Heart right ventricle (tissue), 16 donors: ENCODE data around the gene RIPOR2. TPM values are rescaled to one million over a fixed set of nuclear protein-coding genes. Genes with fewer than 3 reads are reported as not detected.
A peak's percentile ranks its signal among the peaks of the same experiment; 100 is the strongest.
"Not testable (repeated sequence)": the region's sequence is repeated elsewhere in the genome, so short reads cannot be mapped to it uniquely, and the experiment has no call there.

Experiments
- ATAC-seq, 8 donors: fragments of 200-7000 bp; cut with Tn5 transposase; one replicate each; pipeline ENCODE4 v1.9.1; 2020; ENCODE audit warnings: mild to moderate bottlenecking in 8 of 8, moderate library complexity in 8 of 8, moderate number of reproducible peaks in 1 of 8
- DNase-seq, 2 donors: peaks; one replicate each; pipeline ENCODE4 v3.0.0-alpha.2; 2020
- H3K27ac ChIP-seq, 10 donors: fragments of 200-600 bp; sonication (generic) in 2 of 10; one replicate each; pipeline versions ENCODE4 v1.5.0 to v1.8.0; 2020 to 2022; ENCODE audit warnings: mild to moderate bottlenecking in 3 of 10
- H3K27me3 ChIP-seq, 7 donors: fragments of 200-600 bp; one replicate each; pipeline ENCODE4 v1.8.0; 2021 to 2022; ENCODE audit warnings: mild to moderate bottlenecking in 2 of 7
- H3K36me3 ChIP-seq, 9 donors: fragments of 200-600 bp; sonication (generic) in 1 of 9; one replicate each; pipeline versions ENCODE4 v1.5.0 to v1.8.0; 2020 to 2022; ENCODE audit warnings: mild to moderate bottlenecking in 2 of 9
- H3K4me1 ChIP-seq, 9 donors: fragments of 200-600 bp; sonication (generic) in 1 of 9; one replicate each; pipeline versions ENCODE4 v1.5.0 to v1.8.0; 2020 to 2022; ENCODE audit warnings: mild to moderate bottlenecking in 4 of 9
- H3K4me3 ChIP-seq, 10 donors: fragments of 200-600 bp; sonication (generic) in 2 of 10; one replicate each; pipeline versions ENCODE4 v1.5.0 to v1.8.0; 2020 to 2022; ENCODE audit warnings: mild to moderate bottlenecking in 7 of 10, moderate library complexity in 2 of 10
- H3K9me3 ChIP-seq, 11 donors: fragments of 200-600 bp in 10 of 11; sonication (generic) in 2 of 11; one replicate each; pipeline versions ENCODE4 v1.5.0 to v1.8.0; 2013 to 2022; ENCODE audit warnings: mild to moderate bottlenecking in 2 of 11, control low read depth in 1 of 11, moderate library complexity in 1 of 11
- WGBS, 2 donors: extraction: QIAGEN DNeasy Blood & Tissue Kit; methylation state at CpG; one replicate each; pipeline ENCODE4 v1.1.7; 2013; ENCODE audit warnings: inconsistent platforms in 1 of 2; 5-methylcytosine and 5-hydroxymethylcytosine counted together
- intact Hi-C, 10 donors: fragments of 100-400 bp; cut with DNase I; formaldehyde crosslinking; loops; one replicate each; pipeline versions ENCODE4 v1.11.1 to v1.14.2; 2022
- polyA plus RNA-seq, 2 donors: library from polyadenylated mRNA; stranded (reverse); fragments of 200-250 nt; gene quantifications; one replicate each; pipeline ENCODE4 v1.2.3, GENCODE V29; 2013
- total RNA-seq, 10 donors: library from RNA; stranded (reverse); fragmentation: NEBNext Ultra II Directional in 3 of 10; extraction: Animal tissue kit (Norgen Biotek cat#: 25700) in 3 of 10; gene quantifications; one replicate each; pipeline versions ENCODE4 v1.2.1 to v1.2.4, GENCODE V29; 2021 to 2023
- TF ChIP-seq, protein P1 (sequence below), 9 donors: fragments of 200-600 bp; sonication (generic) in 2 of 9; IDR thresholded peaks; one replicate each; pipeline versions ENCODE4 v1.5.0 to v1.8.0; 2021 to 2022; ENCODE audit warnings: antibody characterized with exemption in 9 of 9, mild to moderate bottlenecking in 5 of 9, moderate library complexity in 1 of 9
- donor health status: Arrhythmogenic right ventricular cardiomyopathy.
- donor health status: ischemic (EF 13 %, LVEDD 7.1; RV severe dilation, severe dysfunction).
- donor health status: healthy with polysubstance abuse.
- donor health status: DM: no; HTN: yes; CAD: no.
- donor health status: DM: no; HTN: no; CAD: no.
- donor health status: ischemic (EF 25% LVEDD 6.9; RV normal size, moderate dysfunction).
- donor health status: ischemic (EF 25% LVEDD 5.7; RV mildly dilated, moderate dysfunction).
- donor health status: healthy.
- donor health status: DM: yes; HTN: yes; CAD: no.
- donor health status: Ischemic cardiomyopathy.
- donor health status: ischemic (EF 35%, LVEDD 5.7; RV mildly dilated, moderate dysfunction).
- donor health status: nonischemic (EF 11% LVEDD 7.7; RV severe dilation, severe dysfunction).
- donor health status: DM: yes; HTN: yes; CAD: no.
- donor health status: PGD.
- donor health status: ischemic (EF 29% LVEDD 5.4; RV normal size, mild dysfunction).
- donor health status: nonischemic (EF 23%, LVEDD 6.1; RV moderate dilation, normal function).

Gene RIPOR2
- total and polyA plus RNA-seq, 12 donors, result 1.2 to 14.5 (median 3.6) TPM

DNA sequence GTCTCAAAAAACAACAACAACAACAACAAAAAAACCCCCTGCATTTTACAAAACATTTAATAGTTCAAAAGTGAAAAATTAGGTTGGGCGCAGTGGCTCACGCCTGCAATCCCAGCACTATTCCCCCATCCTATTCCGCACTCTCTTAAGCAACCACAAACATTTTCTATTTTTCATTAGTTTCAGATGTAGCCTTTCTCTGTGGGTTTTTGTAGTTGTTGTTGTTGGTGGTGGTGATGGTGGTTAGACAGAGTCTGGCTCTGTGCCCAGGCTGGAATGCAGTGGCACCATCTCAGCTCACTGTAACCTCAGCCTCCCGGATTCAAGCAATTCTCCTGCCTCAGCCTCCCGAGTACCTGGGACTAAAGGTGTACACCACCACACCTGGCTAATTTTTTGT, 167.4 kb downstream of the RIPOR2 start:
- no peaks in the 10 kb centered on the region for H3K27me3 ChIP-seq
- H3K4me3 ChIP-seq, result no peak overlapping the region
- DNase-seq, result no peak
- TF ChIP-seq, protein P1, sequence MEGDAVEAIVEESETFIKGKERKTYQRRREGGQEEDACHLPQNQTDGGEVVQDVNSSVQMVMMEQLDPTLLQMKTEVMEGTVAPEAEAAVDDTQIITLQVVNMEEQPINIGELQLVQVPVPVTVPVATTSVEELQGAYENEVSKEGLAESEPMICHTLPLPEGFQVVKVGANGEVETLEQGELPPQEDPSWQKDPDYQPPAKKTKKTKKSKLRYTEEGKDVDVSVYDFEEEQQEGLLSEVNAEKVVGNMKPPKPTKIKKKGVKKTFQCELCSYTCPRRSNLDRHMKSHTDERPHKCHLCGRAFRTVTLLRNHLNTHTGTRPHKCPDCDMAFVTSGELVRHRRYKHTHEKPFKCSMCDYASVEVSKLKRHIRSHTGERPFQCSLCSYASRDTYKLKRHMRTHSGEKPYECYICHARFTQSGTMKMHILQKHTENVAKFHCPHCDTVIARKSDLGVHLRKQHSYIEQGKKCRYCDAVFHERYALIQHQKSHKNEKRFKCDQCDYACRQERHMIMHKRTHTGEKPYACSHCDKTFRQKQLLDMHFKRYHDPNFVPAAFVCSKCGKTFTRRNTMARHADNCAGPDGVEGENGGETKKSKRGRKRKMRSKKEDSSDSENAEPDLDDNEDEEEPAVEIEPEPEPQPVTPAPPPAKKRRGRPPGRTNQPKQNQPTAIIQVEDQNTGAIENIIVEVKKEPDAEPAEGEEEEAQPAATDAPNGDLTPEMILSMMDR (IDR thresholded peaks at IDR 0.05), result no peak
- WGBS, 2 donors, result 95% methylated on average over 5 of the region's 5 CpGs
- intact Hi-C loops, result loop anchor here in 6 of 10 donors (5.0 to 10.0 kb wide), 3 partner anchors 184 to 334 kb away; no protein-coding TSS in a partner anchor
- ATAC-seq, result no peak
- no peak overlapping the region for H3K27ac ChIP-seq
- peaks cover 0 to 3% (median 0%) of the 10 kb centered on the region in 9 donors for H3K4me1 ChIP-seq
- H3K36me3 ChIP-seq, result no peaks in the 10 kb centered on the region
- no peaks in the 10 kb centered on the region for H3K9me3 ChIP-seq

DNA sequence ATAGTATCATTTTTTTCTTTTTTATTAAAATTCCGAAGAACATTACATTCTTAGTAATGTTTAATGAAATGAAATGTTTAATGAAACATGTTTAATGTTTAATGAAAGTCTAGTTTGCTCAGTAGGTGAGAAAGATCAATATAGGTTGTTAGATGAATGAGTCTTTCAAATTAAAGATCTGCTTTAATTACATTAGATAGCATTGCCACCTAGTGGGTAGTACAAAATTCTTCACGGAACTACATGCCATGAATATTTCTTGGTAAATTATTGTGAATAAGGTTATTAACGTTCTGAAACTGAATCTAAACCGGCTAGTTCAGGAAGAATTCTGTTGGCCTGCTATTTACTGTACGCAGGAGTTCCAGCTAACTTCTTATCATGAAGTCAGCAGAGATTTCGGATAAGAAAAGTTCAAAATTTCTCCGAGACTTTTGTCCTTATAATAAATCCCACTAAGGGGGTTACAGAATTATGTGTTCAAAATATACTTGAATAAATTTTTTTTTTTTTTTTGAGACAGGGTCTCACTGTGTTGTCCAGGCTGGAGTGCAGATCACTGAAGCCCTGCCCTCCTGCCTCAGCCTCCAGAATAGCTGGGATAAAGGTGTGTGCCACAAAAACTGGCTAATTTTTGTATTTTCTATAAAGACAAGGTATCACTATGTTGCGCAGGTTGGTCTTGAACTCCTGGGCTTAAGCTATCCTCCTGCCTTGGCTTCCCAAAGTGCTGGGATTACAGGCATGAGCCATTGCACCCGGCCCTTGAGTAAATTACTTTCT, 168.9 kb downstream of the RIPOR2 start:
- ATAC-seq (peak in 3 of 8 donors; percentile 39 to 67 (median 52)), DNase-seq (no peak)
- intact Hi-C loops, result loop anchor here in 7 of 10 donors (2.0 to 10.0 kb wide), 4 partner anchors 182 to 332 kb away; no protein-coding TSS in a partner anchor
- 61 to 67% methylated on average over 9 of the region's 9 CpGs for WGBS, 2 donors
- Histone ChIP-seq H3K27me3 (no peaks in the 10 kb centered on the region), H3K9me3 (no peaks in the 10 kb centered on the region), H3K4me1 (peaks cover 0 to 3% (median 0%) of the 10 kb centered on the region in 9 donors), H3K36me3 (no peaks in the 10 kb centered on the region), H3K27ac (no peak overlapping the region), H3K4me3 (no peak overlapping the region)
- TF ChIP-seq, protein P1 (IDR thresholded peaks at IDR 0.05), result peak in 8 of 9 donors; percentile 22 to 60 (median 50)

DNA sequence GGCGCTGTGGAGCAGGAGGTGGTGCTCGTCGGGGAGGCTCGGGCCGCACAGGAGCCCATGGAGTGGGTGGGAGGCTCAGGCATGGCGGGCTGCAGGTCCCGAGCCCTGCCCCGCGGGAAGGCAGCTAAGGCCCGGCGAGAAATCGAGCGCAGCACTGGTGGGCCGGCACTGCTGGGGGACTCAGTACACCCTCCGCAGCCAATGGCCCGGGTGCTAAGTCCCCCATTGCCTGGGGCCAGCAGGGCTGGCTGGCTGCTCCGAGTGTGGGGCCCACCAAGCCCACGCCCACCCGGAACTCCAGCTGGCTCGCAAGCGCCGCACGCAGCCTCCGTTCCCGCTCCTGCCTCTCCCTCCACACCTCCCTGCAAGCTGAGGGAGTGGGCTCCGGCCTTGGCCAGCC, 169.8 kb downstream of the RIPOR2 start:
- not testable (repeated sequence) for H3K36me3 ChIP-seq, H3K27me3 ChIP-seq, DNase-seq, H3K4me1 ChIP-seq, H3K9me3 ChIP-seq, H3K27ac ChIP-seq, ATAC-seq, H3K4me3 ChIP-seq
- intact Hi-C loops, result loop anchor here in 7 of 10 donors (2.0 to 10.0 kb wide), 4 partner anchors 181 to 331 kb away; no protein-coding TSS in a partner anchor
- 95 to 96% methylated on average over 16 to 25 of the region's 26 CpGs for WGBS, 2 donors

DNA sequence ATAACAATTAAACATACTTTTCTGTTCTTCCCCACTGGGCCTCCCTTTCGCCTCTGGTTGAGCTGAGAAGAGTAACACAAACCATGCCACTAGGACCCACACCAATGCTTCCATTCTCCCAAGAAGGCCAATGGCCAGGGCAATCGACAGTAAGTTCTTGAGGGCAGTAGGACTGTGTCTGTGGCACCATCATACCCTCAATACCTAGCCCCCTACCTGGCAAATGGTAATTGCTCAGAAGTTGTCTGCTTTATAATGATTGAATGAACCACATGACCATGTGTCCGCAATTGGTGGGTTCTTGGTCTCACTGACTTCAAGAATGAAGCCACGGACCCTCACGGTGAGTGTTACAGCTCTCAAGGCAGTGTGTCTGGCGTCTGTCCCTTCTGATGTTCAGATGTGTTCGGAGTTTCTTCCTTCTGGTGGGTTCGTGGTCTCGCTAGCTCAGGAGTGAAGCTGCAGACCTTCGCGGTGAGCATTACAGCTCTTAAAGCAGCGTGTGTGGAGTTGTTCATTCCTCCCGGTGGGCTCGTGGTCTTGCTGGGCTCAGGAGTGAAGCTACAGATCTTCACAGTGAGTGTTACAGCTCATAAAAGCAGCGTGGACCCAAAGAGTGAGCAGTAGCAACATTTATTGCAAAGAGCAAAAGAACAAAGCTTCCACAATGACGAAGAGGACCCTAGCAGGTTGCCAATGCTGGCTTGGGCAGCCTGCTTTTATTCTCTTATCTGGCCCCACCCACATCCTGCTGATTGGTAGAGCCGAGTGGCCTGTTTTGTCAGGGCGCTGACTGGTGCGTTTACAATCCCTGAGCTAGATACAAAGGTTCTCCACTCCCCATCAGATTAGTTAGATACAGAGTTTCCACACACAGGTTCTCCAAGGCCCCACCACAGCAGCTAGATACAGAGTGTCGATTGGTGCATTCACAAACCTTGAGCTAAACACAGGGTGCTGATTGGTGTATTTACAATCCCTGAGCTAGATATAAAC, 170.6 kb downstream of the RIPOR2 start:
- not testable (repeated sequence) for ATAC-seq, H3K9me3 ChIP-seq, H3K27me3 ChIP-seq, H3K4me1 ChIP-seq, H3K27ac ChIP-seq, H3K36me3 ChIP-seq, DNase-seq, H3K4me3 ChIP-seq
- 86% methylated on average over 20 of the region's 20 CpGs for WGBS, 2 donors
- intact Hi-C loops, result loop anchor here in 8 of 10 donors (5.0 to 10.0 kb wide), 4 partner anchors 180 to 330 kb away; no protein-coding TSS in a partner anchor

DNA sequence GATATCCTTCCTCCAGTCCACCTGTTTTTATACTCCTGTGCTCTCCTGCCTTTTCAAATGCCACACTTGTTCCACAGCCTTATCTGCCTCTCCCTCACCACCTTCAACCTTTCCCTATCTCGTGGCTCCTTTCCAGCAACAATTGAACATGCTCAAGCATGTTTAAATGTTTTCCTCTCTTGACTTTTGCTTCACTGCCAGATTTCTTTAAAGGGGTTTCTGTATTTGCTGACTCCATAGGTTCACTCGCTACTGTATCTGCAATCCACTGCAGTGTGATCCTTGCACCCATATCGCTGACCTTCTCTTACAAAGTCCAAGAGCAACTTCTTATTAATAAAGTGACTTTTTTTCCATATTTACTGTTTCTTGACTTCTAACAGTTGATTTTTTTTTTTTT, 172.2 kb downstream of the RIPOR2 start:
- TF ChIP-seq, protein P1 (IDR thresholded peaks at IDR 0.05), result no peak

More for the DNA sequence above, 172.2 kb downstream of the RIPOR2 start:
- no peak for DNase-seq
- peaks cover 0 to 3% (median 0%) of the 10 kb centered on the region in 9 donors for H3K4me1 ChIP-seq
- H3K9me3 ChIP-seq, result no peaks in the 10 kb centered on the region
- WGBS, 2 donors, result 43 to 51% methylated on average over 3 of the region's 3 CpGs
- intact Hi-C loops, result loop anchor here in 4 of 10 donors (5.0 to 10.0 kb wide), 4 partner anchors 179 to 329 kb away; no protein-coding TSS in a partner anchor
- no peak for ATAC-seq
- H3K27me3 ChIP-seq, result no peaks in the 10 kb centered on the region
- no peak overlapping the region for H3K4me3 ChIP-seq
- no peak overlapping the region for H3K27ac ChIP-seq
- H3K36me3 ChIP-seq, result no peaks in the 10 kb centered on the region
